Prostate gland (tissue), 2 donors: ENCODE results near the gene WDR31. TPM values are rescaled to one million over a fixed set of nuclear protein-coding genes. Genes with fewer than 3 reads are reported as not detected.
"Not testable (repeated sequence)": the region's sequence is repeated elsewhere in the genome, so short reads cannot be mapped to it uniquely, and the experiment has no call there.

Source experiments
- DNase-seq: peaks from one replicate; pipeline ENCODE4 v3.0.0-alpha.2; 2019; ENCODE audit warnings: low spot score
- H3K27ac ChIP-seq, 2 donors: fragments of 200-600 bp; sonication (generic); 2 replicates each; pipeline ENCODE4 v1.5.1; 2017 to 2019
- H3K27me3 ChIP-seq: fragments of 200-600 bp; sonication (generic); replicated peaks from 2 replicates; pipeline ENCODE4 v1.5.1; 2019; ENCODE audit not compliant: insufficient read depth
- H3K36me3 ChIP-seq, 2 donors: fragments of 200-600 bp; sonication (generic); 1 replicate in 1 of 2; 2 replicates in 1 of 2; pipeline versions ENCODE4 v1.5.1 to v1.8.1; 2017 to 2019
- H3K4me1 ChIP-seq: fragments of 200-600 bp; sonication (generic); replicated peaks from 2 replicates; pipeline ENCODE4 v1.5.1; 2019
- H3K4me3 ChIP-seq, 2 donors: fragments of 200-600 bp; sonication (generic); 2 replicates each; pipeline ENCODE4 v1.5.1; 2017 to 2019
- H3K9me3 ChIP-seq: fragments of 200-600 bp; sonication (generic); 2 replicates; pipeline ENCODE4 v1.5.1; 2017
- POLR2A ChIP-seq: fragments of 450-650 bp; IDR thresholded peaks from one replicate; pipeline ENCODE4 v1.6.1; 2016; ENCODE audit warnings: antibody characterized with exemption, mild to moderate bottlenecking
- POLR2AphosphoS5 ChIP-seq: sonication (generic); formaldehyde crosslinking; IDR thresholded peaks from one replicate; pipeline ENCODE4 v1.6.1; 2017; ENCODE audit warnings: antibody characterized with exemption
- WGBS: methylation state at CpG from one replicate; pipeline ENCODE4 v1.1.5; 2018; 5-methylcytosine and 5-hydroxymethylcytosine counted together
- intact Hi-C: fragments of 100-400 bp; cut with DNase I; formaldehyde crosslinking; loops from one replicate; pipeline ENCODE4 v1.14.2; 2022
- total RNA-seq, 2 donors: library from RNA; depleted of rRNA; stranded (reverse); fragments of >200 nt; gene quantifications; one replicate each; pipeline ENCODE4 v1.1.0, GENCODE V29; 2016
- TF ChIP-seq, protein P1 (sequence below), 4 experiments: fragments of 200-600 bp in 2 of 4; fragments of 450-650 bp in 2 of 4; sonication (generic) in 2 of 4; IDR thresholded peaks; 1 replicate in 3 of 4; 2 replicates in 1 of 4; pipeline ENCODE4 v1.5.1; 2016 to 2019; ENCODE audit warnings: antibody characterized with exemption in 4 of 4, mild to moderate bottlenecking in 2 of 4, moderate library complexity in 2 of 4

Gene WDR31
- total RNA-seq, 2 donors from 2014 or later: 5.1 to 6.4 TPM

- intact Hi-C loops: no loop called here
- 61% methylated on average over 9 of the region's 9 CpGs for WGBS
Observed at GRCh38 chr9:113296796-113297558, 43.1 kb downstream of the WDR31 start.

GRCh38 chr9:113296247-113296646 lies 43.8 kb downstream of the WDR31 start:
- H3K4me3 ChIP-seq, H3K4me1 ChIP-seq, intact Hi-C loops, H3K36me3 ChIP-seq, DNase-seq, H3K9me3 ChIP-seq, H3K27ac ChIP-seq, H3K27me3 ChIP-seq: not testable (repeated sequence)
- 90% methylated on average over 8 of the region's 8 CpGs for WGBS

More at GRCh38 chr9:113296796-113297558, 43.1 kb downstream of the WDR31 start:
- H3K36me3 ChIP-seq: peaks cover 0 to 4% of the 10 kb centered on the region in 2 donors
- H3K4me3 ChIP-seq: no peak overlapping the region
- no peaks in the 10 kb centered on the region for H3K4me1 ChIP-seq
- H3K27me3 ChIP-seq: no peaks in the 10 kb centered on the region
- DNase-seq: no peak
- TF ChIP-seq POLR2AphosphoS5 (no peak), POLR2A (no peak)
- TF ChIP-seq, protein P1, sequence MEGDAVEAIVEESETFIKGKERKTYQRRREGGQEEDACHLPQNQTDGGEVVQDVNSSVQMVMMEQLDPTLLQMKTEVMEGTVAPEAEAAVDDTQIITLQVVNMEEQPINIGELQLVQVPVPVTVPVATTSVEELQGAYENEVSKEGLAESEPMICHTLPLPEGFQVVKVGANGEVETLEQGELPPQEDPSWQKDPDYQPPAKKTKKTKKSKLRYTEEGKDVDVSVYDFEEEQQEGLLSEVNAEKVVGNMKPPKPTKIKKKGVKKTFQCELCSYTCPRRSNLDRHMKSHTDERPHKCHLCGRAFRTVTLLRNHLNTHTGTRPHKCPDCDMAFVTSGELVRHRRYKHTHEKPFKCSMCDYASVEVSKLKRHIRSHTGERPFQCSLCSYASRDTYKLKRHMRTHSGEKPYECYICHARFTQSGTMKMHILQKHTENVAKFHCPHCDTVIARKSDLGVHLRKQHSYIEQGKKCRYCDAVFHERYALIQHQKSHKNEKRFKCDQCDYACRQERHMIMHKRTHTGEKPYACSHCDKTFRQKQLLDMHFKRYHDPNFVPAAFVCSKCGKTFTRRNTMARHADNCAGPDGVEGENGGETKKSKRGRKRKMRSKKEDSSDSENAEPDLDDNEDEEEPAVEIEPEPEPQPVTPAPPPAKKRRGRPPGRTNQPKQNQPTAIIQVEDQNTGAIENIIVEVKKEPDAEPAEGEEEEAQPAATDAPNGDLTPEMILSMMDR (IDR thresholded peaks at IDR 0.05): no peak
- H3K9me3 ChIP-seq: no peaks in the 10 kb centered on the region
- H3K27ac ChIP-seq: no peak overlapping the region

DNA sequence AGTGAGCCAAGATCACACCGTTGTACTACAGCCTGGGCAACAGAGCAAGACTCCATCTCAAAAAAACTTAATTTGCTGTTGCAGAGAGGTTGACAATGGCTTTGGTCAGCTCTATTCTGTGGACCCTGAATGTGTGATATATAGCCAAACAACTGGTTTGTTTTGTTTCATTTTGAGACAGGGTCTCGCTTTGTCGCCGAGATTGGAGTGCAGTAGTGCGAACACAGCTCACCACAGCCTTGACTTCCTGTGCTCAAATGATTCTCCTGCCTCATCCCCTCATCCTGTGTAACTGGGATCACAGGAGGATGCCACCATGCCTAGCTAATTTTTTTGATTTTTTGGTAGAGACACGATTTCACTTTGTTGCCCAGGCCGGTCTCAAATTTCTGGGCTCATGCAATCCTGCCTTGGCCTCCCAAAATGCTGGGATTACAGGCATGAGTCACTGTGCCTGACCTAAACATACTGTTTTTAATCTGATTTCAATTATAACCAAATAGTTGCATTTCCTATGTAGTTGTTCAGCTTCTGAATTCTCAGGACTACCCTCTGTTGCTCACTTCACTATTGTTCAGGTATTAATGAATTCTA lies 46.7 kb downstream of the WDR31 start:
- intact Hi-C loops: no loop called here

GRCh38 chr9:113290052-113290607 lies 49.9 kb downstream of the WDR31 start:
- Histone ChIP-seq H3K4me1 (peaks cover 4% of the 10 kb centered on the region), H3K27ac (no peak overlapping the region), H3K27me3 (no peaks in the 10 kb centered on the region), H3K36me3 (peaks cover 7 to 8% of the 10 kb centered on the region in 2 donors), H3K4me3 (no peak overlapping the region), H3K9me3 (no peaks in the 10 kb centered on the region)
- intact Hi-C loops: no loop called here
- 97% methylated on average over 6 of the region's 6 CpGs for WGBS
- no peak for DNase-seq
- TF ChIP-seq POLR2AphosphoS5 (no peak), POLR2A (no peak)
- TF ChIP-seq, protein P1 (IDR thresholded peaks at IDR 0.05): no peak

More for the DNA sequence above, 46.7 kb downstream of the WDR31 start:
- Histone ChIP-seq H3K4me1 (no peaks in the 10 kb centered on the region), H3K4me3 (no peak overlapping the region), H3K27ac (no peak overlapping the region), H3K9me3 (no peaks in the 10 kb centered on the region), H3K27me3 (no peaks in the 10 kb centered on the region), H3K36me3 (peaks cover 7 to 8% of the 10 kb centered on the region in 2 donors)
- WGBS: 80% methylated on average over 7 of the region's 7 CpGs
- TF ChIP-seq POLR2A (no peak), POLR2AphosphoS5 (no peak)
- TF ChIP-seq, protein P1 (IDR thresholded peaks at IDR 0.05): no peak
- DNase-seq: no peak

GRCh38 chr9:113289091-113289490 lies 51.0 kb downstream of the WDR31 start:
- Histone ChIP-seq H3K27me3 (no peaks in the 10 kb centered on the region), H3K27ac (no peak overlapping the region), H3K4me1 (peaks cover 4% of the 10 kb centered on the region), H3K4me3 (no peak overlapping the region), H3K9me3 (no peaks in the 10 kb centered on the region), H3K36me3 (peaks cover 7 to 8% of the 10 kb centered on the region in 2 donors)
- intact Hi-C loops: no loop called here
- WGBS: 96% methylated on average over 2 of the region's 2 CpGs
- TF ChIP-seq, protein P1 (IDR thresholded peaks at IDR 0.05): no peak
- no peak for TF ChIP-seq POLR2A
- no peak for TF ChIP-seq POLR2AphosphoS5
- DNase-seq: no peak
